Measurements from ENCODE around the gene HNMT. TPM values are rescaled to one million over a fixed set of nuclear protein-coding genes. Genes with fewer than 3 reads are reported as not detected.

The HNMT gene
- total and polyA plus RNA-seq, 2 of the 8 experiments (the other 6 are each of a cell fraction or from before 2014, with no cell fraction given), result 1.6 to 3.6 TPM

DNA sequence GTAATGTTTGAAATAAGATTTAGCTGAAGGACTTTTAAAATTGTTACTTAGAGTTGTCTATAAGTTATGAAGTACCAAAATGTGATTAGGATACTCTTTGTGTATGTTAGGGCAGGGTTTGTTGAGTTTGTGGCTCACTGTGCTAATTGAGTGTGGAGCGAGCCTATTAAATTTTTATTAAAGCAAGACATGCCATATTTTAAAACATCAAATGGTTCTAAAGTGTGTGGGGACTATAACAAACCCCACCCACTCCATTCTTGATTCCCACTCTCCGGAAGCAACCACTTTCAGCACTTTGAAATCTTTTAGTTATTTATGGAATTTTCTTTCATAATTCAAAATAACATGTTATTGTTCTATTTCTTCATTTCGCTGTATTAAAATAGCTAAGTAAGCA is 1.8 kb downstream of the HNMT start:
- no peak for TF ChIP-seq BRCA1 (IDR thresholded peaks at IDR 0.05; ENCODE audit: low read depth, low read length)
- Histone ChIP-seq H3K23me2 (ENCODE audit: low read depth, low read length) (no peaks in the 10 kb centered on the region), H2BK120ac (replicated peaks; ENCODE audit: low read depth, low read length) (no peak overlapping the region), H3K18ac (ENCODE audit: extremely low read depth, low read length) (no peak overlapping the region), H4K8ac (ENCODE audit: extremely low read depth, insufficient read depth, low read length) (no peak overlapping the region), H4K5ac (ENCODE audit: insufficient read length, low read depth, low read length) (no peak overlapping the region), H3K4ac (replicated peaks; ENCODE audit: insufficient read length, low read depth, low read length) (no peak overlapping the region), H3K9ac (replicated peaks in 1 of 4; ENCODE audit: extremely low read depth in 1 of 4, low read depth in 3 of 4, low read length in 3 of 4) (no peak overlapping the region), H3K23ac (ENCODE audit: insufficient read length) (no peak overlapping the region), H3K4me2 (ENCODE audit: insufficient read depth in 1 of 2, low read depth in 2 of 2, low read length in 2 of 2) (no peak overlapping the region), H3K27ac (ENCODE audit: low read depth, low read length) (no peak overlapping the region), H3K9me3 (ENCODE audit: insufficient read depth in 2 of 2, low read depth in 1 of 2, low read length in 1 of 2) (no peaks in the 10 kb centered on the region), H3K4me3 (ENCODE audit: extremely low read depth in 1 of 4, insufficient read depth in 2 of 4, low read depth in 3 of 4, low read length in 4 of 4) (no peak overlapping the region), H3K79me1 (ENCODE audit: low read depth, low read length) (no peaks in the 10 kb centered on the region), H3K36me3 (ENCODE audit: control insufficient read depth in 2 of 4, insufficient read depth in 4 of 4, low read length in 3 of 4) (no peaks in the 10 kb centered on the region), H4K91ac (replicated peaks; ENCODE audit: insufficient read length, low read length) (no peak overlapping the region), H3K56ac (replicated peaks; ENCODE audit: insufficient read length, low read depth, low read length) (no peak overlapping the region), H2BK20ac (ENCODE audit: low read length) (no peak overlapping the region), H2BK15ac (ENCODE audit: low read length) (no peak overlapping the region), H3K4me1 (replicated peaks in 1 of 4; ENCODE audit: control insufficient read depth in 3 of 4, insufficient read depth in 4 of 4, low read length in 3 of 4) (peaks cover 0 to 12% (median 5%) of the 10 kb centered on the region in 4 experiments; a peak in 5 of 7 replicates), H3K79me2 (ENCODE audit: control insufficient read depth in 1 of 2, insufficient read depth in 2 of 2, low read length in 2 of 2) (no peaks in the 10 kb centered on the region), H2AK5ac (ENCODE audit: low read depth, low read length) (no peak overlapping the region), H2BK12ac (ENCODE audit: low read depth, low read length) (no peak overlapping the region), H2AFZ (ENCODE audit: low read length) (no peak overlapping the region), H3K14ac (ENCODE audit: insufficient read length) (no peak overlapping the region), H3K27me3 (replicated peaks in 1 of 4; ENCODE audit: control insufficient read depth in 3 of 4, extremely low read depth in 1 of 4, insufficient read depth in 3 of 4, low read length in 3 of 4) (no peaks in the 10 kb centered on the region), H2BK5ac (ENCODE audit: low read depth, low read length) (no peak overlapping the region), H4K20me1 (replicated peaks in 1 of 2; ENCODE audit: control insufficient read depth in 1 of 2, insufficient read depth in 2 of 2, low read length in 2 of 2) (no peaks in the 10 kb centered on the region)
- WGBS, 2 experiments (ENCODE audit: extremely low coverage in 1 of 2, insufficient coverage in 1 of 2, insufficient read length in 1 of 2, insufficient replicate concordance in 2 of 2, low coverage in 1 of 2, low lambda C conversion rate in 2 of 2, missing lambda C conversion rate in 1 of 2), result 89% methylated on average over 3 of the region's 3 CpGs; no CpG with 5 or more reads in 1 of the 2 experiments
- POLR2A ChIA-PET (ENCODE audit: partially characterized antibody), result no interaction called here
- CTCF ChIA-PET (ENCODE audit: partially characterized antibody), result interaction anchor here (1.0 kb wide), 1 partner anchor 37 kb away, joined by 4 read pairs; no protein-coding TSS in a partner anchor
- FAIRE-seq, result no peak
- no peak for DNase-seq (ENCODE audit: low read depth in 1 of 2, low spot score in 2 of 2)
